ENCODE data around the gene SLC47A1.

GRCh38 chr17:19596869-19597268, 63.2 kb downstream of the SLC47A1 start:
- TF ChIP-seq POLR2A (IDR thresholded peaks at IDR 0.05) (no peak), CTCF (IDR thresholded peaks at IDR 0.05) (no peak)
